Stimulated activated CD8-positive, alpha-beta memory T cell treated with anti-CD3 and anti-CD28 coated beads, Interleukin-12 subunit alpha, Interleukin-12 subunit beta, amount 100 ng/mL, for 4 hours (primary cell): ENCODE results near the gene INO80B.
A peak's percentile ranks its signal among the peaks of the same experiment; 100 is the strongest.

Experiments used
- DNase-seq: peaks from one replicate; pipeline ENCODE4 v3.0.0-alpha.2; 2020; ENCODE audit warnings: low read depth

The INO80B gene

DNA sequence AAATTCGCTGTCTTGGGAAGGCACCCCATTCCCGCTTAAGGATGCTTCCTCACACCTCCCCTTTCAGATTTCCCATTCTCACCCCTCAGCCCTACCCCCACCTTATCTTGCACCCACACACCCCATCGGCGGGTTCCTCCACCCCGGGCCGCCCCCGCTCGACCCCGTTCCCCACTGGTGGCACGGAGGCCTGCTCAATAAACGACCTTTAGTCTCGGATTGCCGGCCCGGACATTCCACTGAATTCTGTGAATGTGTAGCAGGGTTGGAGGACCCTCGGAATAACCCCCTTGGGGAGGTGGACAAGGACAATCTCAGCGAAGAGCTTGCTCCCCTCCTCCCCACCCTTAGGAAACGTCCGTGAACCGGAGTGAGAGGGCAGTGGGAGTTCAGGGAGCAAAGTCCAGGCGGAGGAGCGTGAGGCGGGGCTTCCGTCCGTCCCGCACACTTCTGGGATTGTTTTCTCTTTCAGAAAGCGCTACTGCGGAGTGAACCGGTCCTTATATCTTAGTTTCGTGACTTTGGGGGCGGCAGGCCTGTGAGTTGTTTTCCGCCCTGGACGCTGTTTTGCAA, 47.3 kb downstream of the INO80B start:
- DNase-seq, result no peak

DNA sequence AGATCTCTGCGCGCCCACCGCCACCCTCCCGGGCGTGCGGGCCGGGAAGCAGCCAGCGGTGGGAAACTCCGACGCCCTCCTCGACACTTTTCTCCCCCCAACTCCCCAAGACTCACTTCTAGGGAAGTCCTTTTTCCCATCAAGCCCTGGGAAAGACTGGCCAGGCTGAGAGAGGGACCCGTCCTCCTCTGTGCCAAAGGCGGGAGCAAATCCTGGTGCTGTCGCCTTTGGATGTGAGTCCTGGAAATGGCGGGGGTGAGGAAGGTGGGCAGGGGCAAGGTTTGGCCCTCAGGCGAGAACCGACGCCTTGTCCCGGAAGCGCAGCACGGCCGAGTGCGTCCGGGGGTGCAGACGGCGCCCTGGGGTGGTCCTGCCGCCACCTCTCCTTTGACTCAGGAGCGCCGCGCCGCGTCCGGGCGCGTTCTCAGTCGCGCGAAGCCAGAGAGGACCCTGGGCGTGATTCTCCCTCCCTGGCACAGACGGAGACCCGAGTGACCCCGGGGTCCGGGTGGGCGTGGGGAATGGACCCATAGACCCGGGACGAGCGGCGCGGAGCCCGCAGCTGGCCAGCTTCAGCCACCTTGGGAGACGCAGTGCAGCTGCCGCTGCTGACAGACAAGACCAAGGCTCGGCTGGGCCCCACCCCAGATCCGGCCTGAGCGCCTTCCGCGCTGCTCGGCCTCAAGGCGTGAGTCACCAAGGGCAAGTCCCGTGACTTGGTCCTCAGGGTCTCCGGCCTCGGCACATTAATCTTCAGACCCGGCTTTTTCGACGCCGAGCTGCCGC, 48.0 kb downstream of the INO80B start:
- DNase-seq, result no peak

DNA sequence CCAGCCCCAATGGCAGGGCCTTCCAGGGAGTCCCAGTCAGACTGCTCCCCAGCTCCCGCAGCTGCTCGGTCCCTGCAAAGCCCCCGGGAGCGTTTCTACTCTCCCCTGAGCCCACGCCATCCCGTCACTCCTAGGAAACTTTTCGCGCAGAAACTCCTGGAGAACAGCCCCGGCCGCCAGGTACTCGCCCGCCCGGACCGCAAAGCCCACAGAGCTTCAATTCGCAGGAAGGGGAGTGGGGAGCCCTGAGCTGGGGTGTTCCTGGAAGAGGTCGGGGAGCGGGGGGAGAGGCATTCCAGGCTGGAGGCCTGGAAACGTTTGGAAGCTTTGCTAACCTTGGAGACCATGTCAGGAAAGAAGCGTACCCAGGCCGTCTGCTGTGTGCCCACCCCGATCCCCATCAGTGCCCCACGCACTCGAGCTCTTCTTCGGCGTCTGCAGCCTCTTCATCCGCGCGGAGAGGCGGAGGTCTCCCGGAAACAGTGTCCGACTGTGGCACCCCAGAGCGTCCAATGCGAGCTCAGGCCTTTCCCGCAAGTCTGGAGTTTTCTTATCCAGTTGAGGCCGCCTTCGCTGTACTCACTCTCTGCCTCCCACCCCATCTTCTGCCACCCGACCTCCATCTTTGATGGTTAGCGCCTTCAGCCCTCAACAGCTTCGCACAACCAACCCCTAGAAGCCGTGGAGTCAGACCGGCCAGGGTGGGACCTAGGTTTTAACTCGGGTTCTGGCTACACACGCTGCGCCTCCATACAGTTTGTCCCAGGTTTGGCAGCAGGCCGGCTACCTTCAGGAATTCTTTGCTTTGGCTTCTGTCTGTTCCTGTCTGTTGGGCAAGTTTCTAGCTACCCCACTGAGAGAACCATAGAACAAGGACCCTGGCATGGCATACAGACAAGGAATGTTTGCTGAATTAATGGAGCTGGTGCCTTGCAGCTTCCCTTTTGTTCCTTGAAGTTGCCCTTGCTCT, 48.9 kb downstream of the INO80B start:
- no peak for DNase-seq

DNA sequence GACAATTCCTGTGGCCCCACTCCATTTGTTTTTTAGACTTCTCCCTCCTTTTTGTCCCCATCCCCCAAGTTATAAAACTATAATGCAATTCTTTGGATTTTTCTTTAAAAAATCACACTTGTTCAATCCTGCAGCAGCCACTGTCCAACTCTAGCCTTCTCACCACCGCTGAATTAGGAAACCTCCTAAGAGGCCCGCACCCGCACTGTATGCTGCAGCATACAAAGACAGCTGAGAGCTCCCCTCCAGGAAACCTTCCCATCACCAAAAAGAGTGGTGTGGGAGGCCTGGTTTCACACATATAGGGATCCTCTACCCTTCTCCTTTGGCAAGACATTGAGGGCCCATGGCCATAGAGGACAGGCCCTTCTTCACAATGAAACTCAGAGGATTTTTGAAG, 49.7 kb downstream of the INO80B start:
- DNase-seq, result no peak

DNA sequence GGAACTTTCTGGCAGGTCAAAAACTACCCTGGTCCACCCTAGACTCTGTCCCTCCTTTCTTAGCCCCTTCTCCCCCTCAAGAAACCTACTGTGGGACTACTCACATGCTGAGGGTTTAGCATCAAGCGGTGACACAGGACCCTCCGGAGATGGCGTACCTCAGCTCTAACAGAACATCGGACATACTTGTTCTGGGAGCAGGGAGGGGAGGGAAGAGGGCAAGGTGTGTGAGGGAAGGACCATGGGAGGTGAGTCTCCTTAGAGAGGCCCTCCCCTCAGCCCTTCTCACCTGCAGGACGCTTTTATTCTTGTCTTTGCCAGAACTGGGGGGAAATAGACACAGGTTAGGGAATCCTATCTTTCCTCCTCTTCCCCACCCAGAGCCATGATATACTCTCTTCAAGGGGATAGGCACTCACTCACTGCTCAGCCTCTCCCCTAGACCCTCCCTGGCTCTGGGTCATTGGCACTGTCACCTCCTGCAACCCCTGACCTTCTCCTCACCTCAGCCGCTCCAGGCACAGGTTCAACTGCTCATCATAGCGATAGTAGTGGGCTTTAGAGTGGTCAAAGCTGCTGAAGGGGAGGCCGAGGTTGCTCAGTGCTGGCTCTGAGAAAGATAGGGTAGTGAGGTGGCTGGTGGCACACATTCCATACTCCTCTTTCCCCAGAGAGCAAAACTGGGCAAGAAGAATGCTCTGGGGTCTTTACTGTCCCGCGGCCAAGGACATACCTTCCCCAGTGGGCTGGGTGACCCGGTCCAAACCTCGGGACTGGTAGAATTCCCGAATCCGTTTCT, 50.8 kb downstream of the INO80B start:
- DNase-seq, result no peak

DNA sequence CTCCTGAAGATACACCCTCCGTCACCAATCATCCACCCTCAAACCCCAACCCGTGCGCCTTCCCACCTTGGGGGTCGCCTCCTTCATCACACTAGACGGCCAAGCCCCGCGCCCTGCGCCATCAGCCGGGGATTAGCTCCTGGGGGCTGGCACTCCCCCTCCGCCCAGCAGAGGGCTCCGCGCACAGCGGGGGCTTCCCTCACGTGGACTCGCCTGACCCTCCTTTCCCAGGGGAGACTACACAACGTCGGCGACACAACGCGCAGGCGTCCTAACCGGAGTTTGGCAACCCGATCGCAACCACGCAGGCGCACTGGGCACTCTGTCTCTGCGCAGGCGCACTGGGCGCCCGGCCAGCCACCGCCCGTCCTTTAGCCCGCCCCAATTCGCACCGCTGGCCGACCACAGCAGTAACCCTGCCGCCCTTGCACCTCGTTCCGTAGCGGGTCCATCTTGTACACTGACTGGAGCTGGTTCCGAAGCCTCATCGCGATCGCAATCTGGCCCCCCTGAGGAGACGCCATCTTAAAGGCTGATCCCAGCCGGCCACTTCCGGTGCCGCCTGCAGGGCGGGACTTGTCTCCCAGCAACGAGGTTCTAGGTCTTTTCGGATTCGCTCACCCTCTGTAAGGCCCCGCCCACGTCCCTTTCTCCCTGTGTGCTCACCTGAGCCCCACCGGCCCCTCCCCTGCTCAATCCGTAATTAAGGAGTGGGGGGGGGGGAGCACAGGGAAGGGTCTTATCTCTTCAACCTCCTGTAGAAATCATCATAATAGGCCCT, 52.4 kb downstream of the INO80B start, which contains the start of gene PCGF1:
PCGF1 (minus strand) TSS at position 551 of the 781 bp plus-strand sequence; CDS start at position 524, 27 bp downstream.
- peak; percentile 97 for DNase-seq
